T-helper 1 cell treated with Interleukin-12 subunit alpha and Interleukin-12 subunit beta and Interleukin-4 antibody, amounts not matched to agents 30 μg/mL and 1 μg/mL, for 36 hours (primary cell): ENCODE results near the gene SLC44A4.

Experiments
- H3K27ac Mint-ChIP-seq: one replicate; pipeline ENCODE4 v1.8.0; 2021; ENCODE audit warnings: mild to moderate bottlenecking, mixed read lengths
- H3K27me3 Mint-ChIP-seq: one replicate; pipeline ENCODE4 v1.8.0; 2021; ENCODE audit warnings: low read depth, mixed read lengths
- H3K36me3 Mint-ChIP-seq: one replicate; pipeline ENCODE4 v1.8.0; 2021; ENCODE audit warnings: low read depth, mixed read lengths
- H3K4me1 Mint-ChIP-seq: one replicate; pipeline ENCODE4 v1.8.0; 2021; ENCODE audit warnings: low read depth, mixed read lengths
- H3K4me3 Mint-ChIP-seq: one replicate; pipeline ENCODE4 v1.8.0; 2021; ENCODE audit warnings: mild to moderate bottlenecking, moderate library complexity, mixed read lengths
- H3K9me3 Mint-ChIP-seq: one replicate; pipeline ENCODE4 v1.8.0; 2021; ENCODE audit warnings: mixed read lengths

SLC44A4 gene

DNA sequence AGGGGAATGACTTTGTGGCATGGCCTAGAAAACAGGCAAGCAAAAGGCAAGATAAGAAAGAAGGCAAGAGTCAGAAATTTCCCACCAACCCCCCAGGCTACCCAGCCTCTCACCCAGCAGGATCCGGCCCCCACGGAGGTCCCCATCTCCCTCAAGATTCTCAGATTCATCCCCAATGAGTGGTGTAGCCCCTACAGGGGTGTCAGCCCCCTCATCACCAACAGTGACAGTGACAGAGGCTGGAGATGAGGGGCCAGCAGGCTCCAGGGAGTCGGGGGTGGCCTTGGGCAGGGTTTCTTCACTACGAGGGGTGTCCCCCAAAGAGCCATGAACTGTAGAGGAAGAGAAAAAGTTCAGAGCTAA lies 17.7 kb upstream of the SLC44A4 start:
- H3K27ac Mint-ChIP-seq, result peak overlapping the region; percentile 68
- H3K4me1 Mint-ChIP-seq, result peaks cover 23% of the 10 kb centered on the region
- peaks cover 17% of the 10 kb centered on the region for H3K36me3 Mint-ChIP-seq
- no peaks in the 10 kb centered on the region for H3K9me3 Mint-ChIP-seq
- no peaks in the 10 kb centered on the region for H3K27me3 Mint-ChIP-seq
- H3K4me3 Mint-ChIP-seq, result peak overlapping the region; percentile 77

DNA sequence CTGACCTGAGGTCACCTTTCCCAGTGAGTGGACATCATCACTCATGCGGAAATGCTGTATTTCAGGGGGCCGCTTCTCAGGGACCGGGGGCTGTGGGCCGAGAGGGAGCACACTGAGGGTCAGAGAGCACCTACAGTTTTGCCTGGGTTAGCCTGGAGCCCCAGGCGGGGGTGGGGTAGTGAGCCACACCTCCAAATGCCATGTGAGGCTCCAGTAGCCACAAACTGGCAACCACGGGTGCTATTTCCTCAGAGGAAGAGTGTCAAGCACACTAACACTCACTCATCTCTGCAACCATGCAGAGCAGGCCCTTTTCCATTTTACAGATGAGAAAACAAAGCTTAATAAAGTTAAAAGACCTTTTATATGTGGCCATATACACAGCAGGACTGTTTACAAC lies 14.0 kb upstream of the SLC44A4 start:
- H3K36me3 Mint-ChIP-seq, result peaks cover 23% of the 10 kb centered on the region
- no peaks in the 10 kb centered on the region for H3K9me3 Mint-ChIP-seq
- H3K27me3 Mint-ChIP-seq, result no peaks in the 10 kb centered on the region
- peaks cover 11% of the 10 kb centered on the region for H3K4me1 Mint-ChIP-seq
- H3K4me3 Mint-ChIP-seq, result no peak overlapping the region
- no peak overlapping the region for H3K27ac Mint-ChIP-seq

DNA sequence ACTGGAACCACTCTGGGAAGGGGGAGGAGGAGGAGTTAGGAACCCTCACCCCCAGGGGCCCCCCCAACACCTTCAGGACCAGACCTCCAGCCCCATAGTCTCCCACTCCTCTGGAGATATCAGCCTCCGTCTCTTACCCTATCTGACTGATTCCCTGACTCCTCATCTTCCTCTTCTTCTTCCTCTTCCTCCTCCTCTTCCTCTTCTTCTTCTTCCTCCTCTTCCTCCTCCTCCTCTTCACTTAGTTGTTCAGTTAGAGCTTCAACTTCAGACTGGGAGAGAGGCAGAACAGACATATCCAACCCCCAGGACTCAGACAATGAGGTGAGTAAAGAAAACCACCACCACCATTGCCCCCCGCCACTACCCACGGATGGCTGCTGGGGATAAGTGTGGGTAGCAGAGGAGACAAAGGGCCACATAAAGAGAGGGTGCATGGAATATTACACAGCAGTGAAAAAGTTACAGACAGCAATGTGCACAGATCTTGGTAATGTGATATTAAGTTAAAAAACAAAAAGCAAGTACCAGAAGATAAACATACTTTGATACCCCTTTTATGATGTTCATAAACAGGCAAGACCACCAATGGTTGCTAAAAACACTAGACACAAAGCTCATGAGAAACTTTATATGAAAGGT lies 10.7 kb upstream of the SLC44A4 start:
- no peak overlapping the region for H3K4me3 Mint-ChIP-seq
- H3K9me3 Mint-ChIP-seq, result no peaks in the 10 kb centered on the region
- no peak overlapping the region for H3K27ac Mint-ChIP-seq
- no peaks in the 10 kb centered on the region for H3K27me3 Mint-ChIP-seq
- H3K4me1 Mint-ChIP-seq, result no peaks in the 10 kb centered on the region
- H3K36me3 Mint-ChIP-seq, result peaks cover 22% of the 10 kb centered on the region

DNA sequence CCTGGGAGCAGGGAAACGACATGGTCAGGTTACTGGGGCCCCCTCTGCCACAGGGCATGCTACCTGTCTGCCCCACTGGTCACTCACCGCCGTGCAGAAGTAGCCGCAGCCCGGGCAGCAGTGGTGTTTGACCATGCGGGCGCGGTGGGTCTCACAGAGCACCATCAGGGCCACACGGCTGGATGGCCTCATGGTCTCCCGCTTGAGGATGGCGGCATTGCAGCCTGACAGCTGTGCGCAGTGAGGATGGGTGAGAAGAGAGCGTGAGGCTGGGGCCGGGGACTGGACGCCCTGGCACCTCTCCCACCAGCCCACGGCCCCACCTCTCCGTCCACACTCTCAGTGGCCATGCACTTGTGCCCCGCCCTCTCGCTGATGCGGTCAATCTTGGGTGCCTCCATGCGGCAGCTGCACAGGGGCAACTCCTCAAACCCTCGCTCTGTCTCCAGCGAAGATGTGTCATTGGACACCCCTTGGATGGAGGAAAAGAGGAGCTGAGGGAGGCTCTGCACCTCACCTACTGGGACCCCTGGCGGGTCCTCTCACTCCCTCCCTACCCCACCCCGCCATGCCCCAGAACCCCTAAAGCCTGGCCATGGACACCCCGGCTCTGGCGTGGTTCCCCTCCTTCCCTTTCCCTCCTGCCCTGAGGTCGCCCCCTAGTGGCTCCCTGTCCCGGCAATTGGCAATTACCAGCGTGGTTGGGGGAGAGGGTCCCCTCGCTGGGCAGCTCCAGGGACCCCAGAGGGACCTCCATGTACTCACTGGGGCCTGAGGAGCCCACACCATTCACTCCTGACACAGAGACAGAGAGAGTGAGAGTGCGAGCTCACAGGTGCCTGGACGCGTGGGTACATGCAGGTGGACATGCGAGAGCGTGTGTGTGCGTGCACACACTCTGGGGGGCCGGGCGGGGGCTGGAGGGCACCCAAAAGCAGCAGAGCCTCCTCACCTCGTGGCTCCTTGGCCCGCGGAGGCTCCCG lies 9.8 kb upstream of the SLC44A4 start:
- Mint-ChIP-seq H3K36me3 (peaks cover 25% of the 10 kb centered on the region), H3K4me1 (no peaks in the 10 kb centered on the region), H3K9me3 (no peaks in the 10 kb centered on the region), H3K27me3 (no peaks in the 10 kb centered on the region), H3K27ac (no peak overlapping the region), H3K4me3 (no peak overlapping the region)

DNA sequence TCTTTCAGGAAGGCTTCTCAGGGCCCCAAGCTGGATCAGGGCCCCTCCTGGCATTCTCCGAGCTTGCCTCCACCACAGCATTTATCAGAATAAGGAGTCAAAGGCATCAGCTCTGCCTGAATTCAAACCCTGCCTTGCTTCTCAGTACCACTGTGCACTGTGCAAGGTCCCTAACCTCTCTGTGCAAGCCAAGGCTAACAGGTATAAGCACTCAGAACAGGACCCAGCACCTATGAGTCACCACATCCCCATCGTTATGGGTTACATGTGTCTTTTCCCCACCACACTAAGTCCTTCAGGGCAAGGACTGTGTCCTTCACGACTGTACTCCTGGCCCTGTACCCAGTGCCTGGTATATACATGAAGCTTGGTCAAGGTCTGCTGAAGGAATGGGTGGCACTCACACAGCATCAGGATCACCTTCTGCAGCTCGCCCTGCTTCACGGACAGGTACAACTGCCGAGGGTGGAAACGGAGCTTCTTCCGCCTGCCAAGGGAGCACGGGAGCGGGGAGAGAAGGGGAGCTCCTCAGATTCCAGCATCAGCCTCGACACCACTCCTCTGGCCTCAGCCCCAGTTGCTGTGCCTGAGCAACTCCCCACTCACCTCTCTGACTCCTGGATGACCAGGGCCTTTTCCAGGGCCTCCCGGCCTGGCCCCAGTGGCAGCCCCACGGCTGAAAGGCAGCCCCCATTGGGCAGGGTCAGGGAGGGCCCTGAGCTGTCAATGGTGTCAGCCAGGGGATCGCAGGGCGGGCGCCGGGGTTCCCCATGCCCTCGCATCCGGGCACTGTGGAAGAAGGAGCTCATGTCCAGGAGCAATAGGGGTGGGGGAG lies 8.6 kb upstream of the SLC44A4 start:
- Mint-ChIP-seq H3K9me3 (no peaks in the 10 kb centered on the region), H3K36me3 (peaks cover 26% of the 10 kb centered on the region), H3K27ac (no peak overlapping the region), H3K4me3 (no peak overlapping the region), H3K4me1 (no peaks in the 10 kb centered on the region), H3K27me3 (no peaks in the 10 kb centered on the region)

DNA sequence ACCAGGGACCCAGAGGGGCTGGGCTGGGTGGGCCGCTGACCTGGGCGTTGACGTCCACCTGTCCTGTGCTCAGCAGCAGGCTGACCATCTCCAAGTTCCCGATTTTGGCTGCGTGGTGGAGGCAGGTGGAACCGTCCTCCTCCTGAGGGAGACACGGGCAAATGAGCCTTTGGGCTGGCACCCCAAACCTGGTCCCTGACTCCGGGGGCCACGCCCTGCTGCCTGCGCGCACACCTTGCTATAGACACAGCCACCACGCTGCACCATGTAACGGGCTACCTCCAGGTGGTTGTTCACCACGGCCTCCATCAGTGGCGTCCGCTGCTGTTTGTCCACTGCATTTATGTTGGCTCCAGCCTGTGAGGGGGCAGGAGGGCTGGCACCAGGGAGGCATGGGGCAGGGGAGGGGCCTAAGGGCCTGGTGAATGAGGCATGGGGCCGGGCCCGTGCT lies 7.8 kb upstream of the SLC44A4 start:
- no peaks in the 10 kb centered on the region for H3K27me3 Mint-ChIP-seq
- no peak overlapping the region for H3K27ac Mint-ChIP-seq

DNA sequence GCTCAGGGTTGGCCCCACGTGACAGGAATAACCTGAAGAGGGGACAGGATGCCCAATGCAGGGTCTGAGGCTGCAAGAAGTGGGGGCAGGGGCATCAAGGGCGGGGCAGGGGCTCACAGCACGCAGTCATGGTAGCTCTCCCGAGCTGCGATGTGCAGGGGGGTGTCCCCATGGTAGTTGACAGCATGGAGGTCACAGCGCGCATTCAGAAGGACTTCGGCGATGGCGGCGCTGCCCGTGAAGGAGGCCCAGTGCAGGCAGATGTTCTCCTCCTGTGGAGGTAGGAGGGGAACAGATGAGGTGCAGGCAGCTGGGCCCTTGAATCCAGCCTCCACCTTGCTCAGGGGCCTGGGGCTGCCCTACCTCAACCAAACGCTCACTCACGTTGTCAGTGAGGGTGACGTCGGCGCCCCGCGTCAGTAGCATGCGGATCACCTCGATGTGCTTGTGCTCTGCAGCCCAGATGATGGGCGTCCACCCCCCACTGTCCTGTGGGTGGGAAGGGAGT lies 5.8 kb upstream of the SLC44A4 start:
- no peak overlapping the region for H3K27ac Mint-ChIP-seq
- no peak overlapping the region for H3K4me3 Mint-ChIP-seq
- H3K9me3 Mint-ChIP-seq, result no peaks in the 10 kb centered on the region
- H3K36me3 Mint-ChIP-seq, result peaks cover 36% of the 10 kb centered on the region
- H3K4me1 Mint-ChIP-seq, result no peaks in the 10 kb centered on the region
- no peaks in the 10 kb centered on the region for H3K27me3 Mint-ChIP-seq

More for the DNA sequence above, 7.8 kb upstream of the SLC44A4 start:
- H3K9me3 Mint-ChIP-seq, result no peaks in the 10 kb centered on the region
- H3K4me3 Mint-ChIP-seq, result no peak overlapping the region
- H3K4me1 Mint-ChIP-seq, result no peaks in the 10 kb centered on the region
- H3K36me3 Mint-ChIP-seq, result peaks cover 26% of the 10 kb centered on the region

DNA sequence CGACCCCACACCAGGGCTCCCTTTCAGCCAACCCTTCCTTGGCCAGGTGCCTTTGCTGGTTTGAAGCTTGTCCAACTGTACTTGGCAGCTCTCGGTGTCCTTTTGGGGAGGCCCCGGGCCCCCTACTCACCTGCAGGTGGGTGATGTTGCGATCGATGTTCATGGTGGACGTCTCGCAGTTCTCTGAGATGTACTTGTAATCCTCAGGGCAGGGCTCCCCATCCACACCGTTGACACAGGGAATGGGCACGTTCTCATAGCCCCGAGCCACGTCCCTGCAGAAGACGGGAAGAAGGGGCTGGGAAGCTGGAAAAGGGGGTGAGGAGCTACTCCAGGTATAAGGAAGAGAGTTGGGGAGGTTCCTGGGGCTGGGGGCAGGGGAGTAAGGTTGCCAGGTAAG lies 4.9 kb upstream of the SLC44A4 start:
- no peaks in the 10 kb centered on the region for H3K4me1 Mint-ChIP-seq
- no peaks in the 10 kb centered on the region for H3K27me3 Mint-ChIP-seq
- H3K36me3 Mint-ChIP-seq, result peaks cover 35% of the 10 kb centered on the region
- no peaks in the 10 kb centered on the region for H3K9me3 Mint-ChIP-seq
- H3K4me3 Mint-ChIP-seq, result no peak overlapping the region
- H3K27ac Mint-ChIP-seq, result no peak overlapping the region

DNA sequence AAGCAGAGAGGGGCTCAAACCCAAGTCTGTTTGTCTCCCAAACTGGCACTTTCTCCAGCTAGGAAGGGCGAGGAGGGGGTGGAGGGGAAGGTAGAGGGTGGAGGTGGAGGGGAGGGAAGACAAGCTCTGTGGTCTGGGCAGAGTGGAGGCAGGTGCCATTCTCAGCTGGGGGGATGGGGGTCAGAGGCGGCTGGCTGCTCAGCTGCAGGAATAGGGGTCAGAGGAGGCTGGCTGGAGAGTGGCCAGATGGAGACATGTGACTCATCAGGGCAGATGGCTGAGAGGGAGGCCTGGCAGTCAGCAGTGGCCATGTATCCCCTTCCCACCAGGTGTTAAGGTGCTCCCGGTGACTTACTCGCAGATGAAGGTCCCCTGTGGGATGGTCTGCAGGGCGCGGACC lies 3.5 kb upstream of the SLC44A4 start:
- Mint-ChIP-seq H3K36me3 (peaks cover 33% of the 10 kb centered on the region), H3K4me1 (no peaks in the 10 kb centered on the region), H3K4me3 (no peak overlapping the region), H3K27me3 (no peaks in the 10 kb centered on the region), H3K9me3 (no peaks in the 10 kb centered on the region), H3K27ac (no peak overlapping the region)

DNA sequence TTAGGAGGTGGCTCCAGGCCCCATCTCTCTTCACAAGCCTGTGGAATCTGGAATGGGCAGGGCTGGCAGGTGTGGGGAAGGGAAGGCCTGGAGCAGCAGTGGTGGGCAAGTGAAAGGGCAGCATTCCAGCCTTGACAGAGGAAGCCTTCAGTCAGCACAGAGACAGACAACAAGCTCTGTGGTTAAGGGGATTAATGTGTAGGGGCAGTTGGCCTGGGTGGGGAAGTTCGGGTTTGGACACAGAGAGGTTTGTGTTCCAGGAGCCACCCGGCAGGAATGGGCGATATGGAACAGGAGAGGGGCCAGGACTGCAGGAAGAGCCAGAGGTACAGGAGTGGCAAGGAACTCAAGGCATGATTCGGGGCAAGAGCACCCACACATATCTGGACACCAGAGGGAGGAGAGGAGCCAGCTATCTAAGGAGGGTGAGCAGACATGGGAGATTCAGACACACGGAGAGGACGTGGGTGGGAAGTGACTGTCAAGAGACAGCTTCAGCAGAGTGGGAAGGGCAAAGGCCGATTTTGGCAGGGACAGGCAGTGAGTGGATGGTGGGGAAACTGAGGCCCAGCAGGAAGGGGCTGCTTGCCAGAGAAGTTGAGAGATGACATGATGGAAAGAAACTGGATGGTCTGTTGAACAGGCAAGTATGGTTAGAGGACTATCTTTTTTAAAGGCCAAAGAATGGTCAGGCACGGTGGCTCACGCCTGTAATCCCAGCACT lies 2.5 kb upstream of the SLC44A4 start:
- H3K36me3 Mint-ChIP-seq, result peaks cover 33% of the 10 kb centered on the region
- no peaks in the 10 kb centered on the region for H3K27me3 Mint-ChIP-seq
- no peaks in the 10 kb centered on the region for H3K9me3 Mint-ChIP-seq
- H3K27ac Mint-ChIP-seq, result no peak overlapping the region
- H3K4me3 Mint-ChIP-seq, result no peak overlapping the region
- no peaks in the 10 kb centered on the region for H3K4me1 Mint-ChIP-seq

DNA sequence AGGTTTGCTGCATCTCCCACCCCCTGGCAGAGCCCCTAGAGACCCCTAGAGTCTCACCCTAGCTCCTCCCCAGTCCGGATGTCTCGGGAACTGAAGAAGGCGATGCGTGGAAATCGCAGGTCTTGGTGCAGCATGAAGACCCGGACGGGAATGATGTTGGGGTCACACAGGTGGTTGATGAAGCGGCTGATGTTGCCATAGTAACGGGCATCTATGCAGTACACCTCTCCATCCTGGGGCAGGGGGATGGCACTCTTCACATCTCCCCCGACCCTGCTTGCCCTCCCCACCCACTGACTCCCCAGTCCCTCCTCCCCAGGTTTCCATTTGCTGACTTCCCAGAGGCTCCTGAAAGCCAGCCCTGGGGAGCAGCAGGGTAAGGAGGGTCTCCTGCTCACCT lies 1.8 kb upstream of the SLC44A4 start:
- no peaks in the 10 kb centered on the region for H3K27me3 Mint-ChIP-seq
- peaks cover 29% of the 10 kb centered on the region for H3K36me3 Mint-ChIP-seq
- H3K4me1 Mint-ChIP-seq, result peaks cover 2% of the 10 kb centered on the region
- no peak overlapping the region for H3K27ac Mint-ChIP-seq
- H3K9me3 Mint-ChIP-seq, result no peaks in the 10 kb centered on the region
- H3K4me3 Mint-ChIP-seq, result no peak overlapping the region

DNA sequence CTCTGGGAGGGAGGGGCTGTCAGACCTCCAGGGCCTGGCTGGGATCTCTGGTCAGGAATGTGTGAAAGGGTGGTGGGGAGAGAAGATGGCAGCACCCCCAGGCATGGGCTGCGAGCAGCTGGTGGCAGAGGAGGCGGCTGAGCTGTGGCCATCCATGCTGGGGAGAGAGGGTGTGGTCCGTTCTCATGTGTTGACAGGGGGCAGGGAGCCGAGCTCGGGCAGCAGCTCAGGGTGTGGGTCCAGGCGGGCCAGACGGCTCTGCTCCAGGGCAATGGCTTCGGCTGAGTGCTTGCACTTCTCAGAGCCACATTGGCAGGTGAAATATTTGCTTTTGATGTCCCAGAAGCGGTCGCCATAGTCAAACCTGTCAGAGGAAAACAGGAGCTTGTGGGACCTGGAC lies 1.1 kb upstream of the SLC44A4 start:
- Mint-ChIP-seq H3K27me3 (no peaks in the 10 kb centered on the region), H3K4me1 (peaks cover 2% of the 10 kb centered on the region), H3K9me3 (no peaks in the 10 kb centered on the region), H3K36me3 (peaks cover 29% of the 10 kb centered on the region), H3K4me3 (no peak overlapping the region), H3K27ac (no peak overlapping the region)

DNA sequence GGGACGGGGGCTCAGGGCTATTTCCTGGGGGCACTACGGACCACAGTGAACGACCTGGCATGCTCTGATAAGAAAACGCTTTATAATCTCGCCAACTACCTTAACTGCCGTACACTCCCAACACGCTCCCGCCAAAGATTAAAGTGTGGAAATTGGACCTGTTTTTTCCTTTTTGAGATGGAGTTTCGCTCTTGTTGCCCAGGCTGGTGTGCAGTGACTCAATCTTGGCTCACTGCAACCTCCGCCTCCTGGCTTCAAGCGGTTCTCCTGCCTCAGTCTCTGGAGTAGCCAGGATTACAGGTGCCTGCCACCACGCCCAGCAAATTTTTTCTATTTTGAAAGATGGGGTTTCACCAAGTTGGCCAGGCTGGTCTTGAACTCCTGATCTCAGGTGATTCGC lies 346 bp upstream of the SLC44A4 start:
- H3K9me3 Mint-ChIP-seq, result no peaks in the 10 kb centered on the region
- H3K4me3 Mint-ChIP-seq, result no peak overlapping the region
- H3K27me3 Mint-ChIP-seq, result no peaks in the 10 kb centered on the region
- peaks cover 29% of the 10 kb centered on the region for H3K36me3 Mint-ChIP-seq
- peaks cover 2% of the 10 kb centered on the region for H3K4me1 Mint-ChIP-seq
- no peak overlapping the region for H3K27ac Mint-ChIP-seq

DNA sequence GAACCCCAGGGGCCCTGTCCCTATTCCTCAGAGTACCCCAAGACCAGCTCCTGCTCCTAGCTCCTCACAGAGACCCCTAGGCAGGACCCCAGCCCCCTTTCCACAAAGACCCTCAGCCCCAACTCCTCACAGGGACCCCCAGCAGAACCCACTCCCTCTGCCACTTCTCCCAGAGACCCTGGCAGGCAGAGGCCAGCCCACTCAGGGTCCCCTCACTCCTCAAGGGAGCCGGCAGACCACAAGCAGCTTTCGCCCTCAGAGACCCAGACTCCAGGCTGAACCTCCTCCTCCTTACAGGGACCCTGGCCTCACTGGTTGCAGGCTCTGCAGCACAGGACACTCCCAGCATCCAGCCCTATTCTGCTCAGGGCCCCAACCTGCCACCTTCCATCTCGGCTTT lies 575 bp downstream of the SLC44A4 start:
- Mint-ChIP-seq H3K27ac (no peak overlapping the region), H3K27me3 (no peaks in the 10 kb centered on the region), H3K36me3 (peaks cover 22% of the 10 kb centered on the region), H3K9me3 (no peaks in the 10 kb centered on the region), H3K4me3 (no peak overlapping the region), H3K4me1 (peaks cover 2% of the 10 kb centered on the region)
